ENCODE results near the gene PPP2R1B.
A peak's percentile ranks its signal among the peaks of the same experiment; 100 is the strongest.

DNA sequence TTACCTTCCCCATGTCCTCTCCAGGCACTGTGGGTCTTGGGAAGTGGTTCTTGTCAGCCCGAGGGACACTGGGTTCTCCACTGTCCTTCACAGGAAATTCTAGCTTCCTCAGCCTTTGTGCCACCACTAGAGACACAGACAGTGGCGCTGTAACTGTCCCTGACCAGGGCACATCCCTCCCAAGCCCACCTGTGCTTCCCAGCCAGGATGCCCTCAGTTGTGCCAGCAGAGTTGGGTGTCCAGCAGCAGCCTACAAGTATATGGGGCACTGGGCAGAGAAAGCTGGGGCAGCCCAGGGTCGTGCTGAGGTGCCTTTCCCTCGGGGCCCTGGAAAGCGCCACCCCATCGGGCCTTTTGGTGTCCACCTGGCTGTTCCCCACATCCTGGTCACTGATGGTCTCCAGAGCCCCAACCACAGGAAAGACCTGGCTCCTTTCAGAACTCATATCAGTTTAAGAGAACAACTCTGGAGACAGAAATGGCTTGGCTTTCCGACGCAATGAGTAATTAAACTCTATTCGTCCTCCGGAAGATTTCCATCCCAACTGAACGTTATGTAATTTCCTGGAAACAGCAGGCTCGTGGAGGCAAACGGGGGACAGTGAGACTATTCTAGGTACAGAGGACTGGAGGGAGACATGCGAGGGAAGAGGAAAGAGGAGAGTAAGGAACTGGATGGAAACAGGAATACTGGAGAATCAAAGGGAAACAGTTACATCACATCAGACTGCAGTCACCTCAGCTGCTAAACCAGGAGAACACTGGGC, 28.6 kb downstream of the PPP2R1B start:
- TF ChIP-seq CTCF (IDR thresholded peaks at IDR 0.05): no peak
- TF ChIP-seq POLR2AphosphoS5 (IDR thresholded peaks at IDR 0.05): peak in 1 of 3 donors; percentile 17
- no peak for TF ChIP-seq POLR2A (IDR thresholded peaks at IDR 0.05)
- TF ChIP-seq EP300 (IDR thresholded peaks at IDR 0.05): no peak

Measured in stomach (tissue), 4 donors.